CD4-positive, alpha-beta T cell (primary cell): Measurements from ENCODE around the gene OXT. TPM values are rescaled to one million over a fixed set of nuclear protein-coding genes. Genes with fewer than 3 reads are reported as not detected.
A peak's percentile ranks its signal among the peaks of the same experiment; 100 is the strongest.

Source experiments
- ATAC-seq: fragments of 200-7000 bp; cut with Tn5 transposase; one replicate; pipeline ENCODE4 v1.10.0; 2022; ENCODE audit warnings: mild to moderate bottlenecking; ENCODE audit not compliant: poor library complexity
- CTCF ChIA-PET: fragments of 350-600 bp; sonication (Branson Sonifier 250); formaldehyde crosslinking; loops from one replicate; lab custom pipeline; 2021; ENCODE audit warnings: antibody characterized with exemption, inconsistent platforms; lab: Charles Lee
- POLR2A ChIA-PET: fragments of 350-600 bp; sonication (Branson Sonifier 250); formaldehyde crosslinking; loops from one replicate; lab custom pipeline; 2021; ENCODE audit warnings: antibody characterized with exemption, inconsistent platforms; lab: Charles Lee
- DNase-seq, 14 experiments: peaks; one replicate each; pipeline ENCODE4 v3.0.0-alpha.2; 2013 to 2020; ENCODE audit warnings: mixed read lengths in 2 of 14
- H3K27ac ChIP-seq, 2 donors: one replicate each; pipeline versions ENCODE4 v1.5.1 to v1.7.0; 2013; ENCODE audit warnings: low read length in 2 of 2, low read depth in 1 of 2, mild to moderate bottlenecking in 1 of 2
- H3K27me3 ChIP-seq, 2 experiments: 1 replicate in 1 of 2; 2 replicates in 1 of 2; pipeline versions ENCODE4 v1.6.1 to v1.7.0; 2013; ENCODE audit warnings: low read length in 2 of 2, control low read depth in 1 of 2, mild to moderate bottlenecking in 1 of 2, moderate library complexity in 1 of 2; ENCODE audit not compliant: insufficient read depth in 2 of 2, control insufficient read depth in 1 of 2
- H3K36me3 ChIP-seq: one replicate; pipeline ENCODE4 v1.6.1; 2013; ENCODE audit warnings: low read length, control low read depth; ENCODE audit not compliant: insufficient read depth
- H3K4me1 ChIP-seq: one replicate; pipeline ENCODE4 v1.6.1; 2013; ENCODE audit warnings: low read length, control low read depth; ENCODE audit not compliant: insufficient read depth
- H3K4me3 ChIP-seq: one replicate; pipeline ENCODE4 v1.5.1; 2013; ENCODE audit warnings: mild to moderate bottlenecking, low read length, moderate library complexity
- H3K9me3 ChIP-seq, 2 experiments: 1 replicate in 1 of 2; 2 replicates in 1 of 2; pipeline versions ENCODE4 v1.6.1 to v1.7.0; 2013; ENCODE audit warnings: low read length in 2 of 2, mild to moderate bottlenecking in 2 of 2, control low read depth in 1 of 2, moderate library complexity in 1 of 2; ENCODE audit not compliant: control insufficient read depth in 1 of 2, insufficient read depth in 1 of 2
- H3K27ac Mint-ChIP-seq: one replicate; pipeline ENCODE4 v1.8.0; 2020; ENCODE audit warnings: mixed read lengths
- H3K27me3 Mint-ChIP-seq: one replicate; pipeline ENCODE4 v1.8.0; 2021; ENCODE audit warnings: mixed read lengths
- H3K36me3 Mint-ChIP-seq: one replicate; pipeline ENCODE4 v1.8.0; 2021; ENCODE audit warnings: low read depth, mixed read lengths
- H3K4me1 Mint-ChIP-seq: one replicate; pipeline ENCODE4 v1.8.0; 2021; ENCODE audit warnings: low read depth, mixed read lengths
- H3K4me3 Mint-ChIP-seq: one replicate; pipeline ENCODE4 v1.8.0; 2020; ENCODE audit warnings: mild to moderate bottlenecking, mixed read lengths
- H3K9me3 Mint-ChIP-seq: one replicate; pipeline ENCODE4 v1.8.0; 2020; ENCODE audit warnings: mixed read lengths
- intact Hi-C, 2 experiments: fragments of 100-400 bp; cut with DNase I in 1 of 2; cut with micrococcal nuclease in 1 of 2; formaldehyde crosslinking; loops; one replicate each; pipeline versions ENCODE4 v1.15.1 to v1.9.0; 2023 to 2025; cut with DNase I, micrococcal nuclease
- total RNA-seq, 174 experiments: library from RNA in 2 of 174; stranded (reverse) in 2 of 174; gene quantifications; one replicate each; pipeline ENCODE4 v1.2.3 and lab custom pipeline; 2021 to 2026
- TF ChIP-seq, protein P1 (sequence below): fragments of 200-600 bp; IDR thresholded peaks from one replicate; pipeline ENCODE4 v1.8.0; 2022; ENCODE audit warnings: antibody characterized with exemption, mild to moderate bottlenecking

Gene OXT
- total RNA-seq, 2 experiments from 2014 or later: 1.1 to 1.6 TPM

DNA sequence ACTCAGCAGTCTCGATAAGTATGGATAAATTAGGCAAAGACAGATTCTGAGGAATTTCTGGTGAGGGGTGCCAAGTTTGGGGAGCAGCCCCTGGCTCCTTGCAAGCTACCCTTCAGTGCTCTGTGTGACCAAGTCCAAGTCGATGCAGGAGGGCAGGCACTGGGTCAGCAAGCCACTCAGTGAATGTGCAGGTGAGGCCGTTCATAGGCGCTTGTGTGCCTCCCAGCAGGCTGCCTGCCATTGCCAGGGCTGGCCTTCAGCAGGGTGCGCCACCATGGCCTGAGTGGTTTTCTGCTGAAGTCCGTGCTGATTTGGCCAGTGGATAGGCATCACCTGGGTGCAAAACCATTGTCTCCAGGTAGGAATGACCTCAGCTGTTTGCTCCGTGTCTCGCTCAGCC is 31.3 kb upstream of the OXT start:
- H3K27me3 Mint-ChIP-seq: no peaks in the 10 kb centered on the region
- Histone ChIP-seq H3K27ac (no peak overlapping the region), H3K27me3 (no peaks in the 10 kb centered on the region), H3K4me3 (no peak overlapping the region), H3K4me1 (peaks cover 7% of the 10 kb centered on the region), H3K9me3 (no peaks in the 10 kb centered on the region), H3K36me3 (peaks cover 48% of the 10 kb centered on the region)
- CTCF ChIA-PET: no interaction called here
- no peak overlapping the region for H3K4me3 Mint-ChIP-seq
- no peak for DNase-seq
- intact Hi-C loops: loop anchor here in 1 of 2 experiments (5.0 to 10.0 kb wide), 3 partner anchors 165 to 198 kb away; partner anchors contain the start of genes DDRGK1, ITPA, PCED1A and PTPRA
- H3K27ac Mint-ChIP-seq: no peak overlapping the region
- TF ChIP-seq, protein P1, sequence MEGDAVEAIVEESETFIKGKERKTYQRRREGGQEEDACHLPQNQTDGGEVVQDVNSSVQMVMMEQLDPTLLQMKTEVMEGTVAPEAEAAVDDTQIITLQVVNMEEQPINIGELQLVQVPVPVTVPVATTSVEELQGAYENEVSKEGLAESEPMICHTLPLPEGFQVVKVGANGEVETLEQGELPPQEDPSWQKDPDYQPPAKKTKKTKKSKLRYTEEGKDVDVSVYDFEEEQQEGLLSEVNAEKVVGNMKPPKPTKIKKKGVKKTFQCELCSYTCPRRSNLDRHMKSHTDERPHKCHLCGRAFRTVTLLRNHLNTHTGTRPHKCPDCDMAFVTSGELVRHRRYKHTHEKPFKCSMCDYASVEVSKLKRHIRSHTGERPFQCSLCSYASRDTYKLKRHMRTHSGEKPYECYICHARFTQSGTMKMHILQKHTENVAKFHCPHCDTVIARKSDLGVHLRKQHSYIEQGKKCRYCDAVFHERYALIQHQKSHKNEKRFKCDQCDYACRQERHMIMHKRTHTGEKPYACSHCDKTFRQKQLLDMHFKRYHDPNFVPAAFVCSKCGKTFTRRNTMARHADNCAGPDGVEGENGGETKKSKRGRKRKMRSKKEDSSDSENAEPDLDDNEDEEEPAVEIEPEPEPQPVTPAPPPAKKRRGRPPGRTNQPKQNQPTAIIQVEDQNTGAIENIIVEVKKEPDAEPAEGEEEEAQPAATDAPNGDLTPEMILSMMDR: no peak
- H3K4me1 Mint-ChIP-seq: peaks cover 3% of the 10 kb centered on the region
- H3K9me3 Mint-ChIP-seq: no peaks in the 10 kb centered on the region
- peaks cover 64% of the 10 kb centered on the region for H3K36me3 Mint-ChIP-seq
- no peak for ATAC-seq
- POLR2A ChIA-PET: no interaction called here

DNA sequence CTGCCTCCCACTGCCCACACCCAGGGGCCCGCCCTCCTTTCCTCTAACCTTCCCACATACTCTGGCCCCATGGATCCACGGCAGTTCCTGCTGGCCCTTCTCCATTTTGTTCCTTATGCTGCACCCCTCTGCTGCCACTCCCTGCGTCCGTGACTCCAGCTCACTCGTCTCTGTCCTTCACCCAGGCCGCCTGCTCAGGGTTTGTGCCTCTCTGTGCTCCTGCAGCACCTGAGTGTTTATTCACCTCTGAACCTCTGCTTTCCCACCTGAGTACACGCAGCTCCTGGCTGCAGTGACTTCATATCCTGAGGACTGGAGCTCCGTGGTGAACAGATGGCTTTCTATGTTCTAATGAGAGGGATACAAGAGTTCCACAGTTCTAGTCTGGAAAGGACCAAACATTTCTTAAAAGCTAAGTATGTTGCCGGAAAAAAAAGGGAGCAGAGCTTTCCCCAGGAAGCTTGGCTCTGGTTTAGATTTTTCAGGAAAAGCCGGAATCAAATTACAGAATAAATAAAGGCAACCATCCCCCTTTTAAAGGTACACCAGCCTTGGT is 29.5 kb upstream of the OXT start:
- peaks cover 12% of the 10 kb centered on the region for H3K4me1 Mint-ChIP-seq
- TF ChIP-seq, protein P1: no peak
- POLR2A ChIA-PET: no interaction called here

DNA sequence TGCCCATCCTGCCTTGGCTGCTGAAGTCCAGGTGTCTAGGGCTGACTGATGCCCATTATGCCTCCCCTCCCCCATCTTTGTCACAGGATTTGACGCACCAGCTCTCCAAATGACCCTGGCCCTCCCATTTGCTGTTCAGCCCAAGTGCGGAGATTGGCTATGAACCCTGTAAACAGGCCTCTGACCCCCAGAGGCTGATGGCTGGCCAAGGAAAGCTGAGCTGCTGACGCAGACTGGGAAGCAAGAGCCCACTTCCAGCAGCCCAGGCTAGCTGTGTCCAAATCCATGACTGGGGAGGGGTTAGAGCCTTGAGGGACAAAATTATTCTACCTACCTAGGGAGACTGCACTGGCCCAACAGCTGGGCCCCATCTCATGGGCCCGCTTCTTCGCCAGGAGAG is 28.8 kb upstream of the OXT start:
- no peak overlapping the region for H3K27ac Mint-ChIP-seq
- CTCF ChIA-PET: no interaction called here

More for the DNA sequence above, 29.5 kb upstream of the OXT start:
- H3K36me3 ChIP-seq: peaks cover 30% of the 10 kb centered on the region
- no peaks in the 10 kb centered on the region for H3K27me3 Mint-ChIP-seq
- no peaks in the 10 kb centered on the region for H3K27me3 ChIP-seq
- ATAC-seq: no peak
- intact Hi-C loops: loop anchor here in 1 of 2 experiments (5.0 to 10.0 kb wide), 3 partner anchors 163 to 200 kb away; partner anchors contain the start of genes DDRGK1, ITPA, PCED1A and PTPRA
- H3K27ac ChIP-seq: peak overlapping the region in 1 of 2 donors; percentile 11
- H3K4me3 Mint-ChIP-seq: no peak overlapping the region
- no peaks in the 10 kb centered on the region for H3K9me3 ChIP-seq
- peaks cover 54% of the 10 kb centered on the region for H3K36me3 Mint-ChIP-seq
- peaks cover 16% of the 10 kb centered on the region for H3K4me1 ChIP-seq
- DNase-seq: no peak
- CTCF ChIA-PET: no interaction called here
- no peak overlapping the region for H3K4me3 ChIP-seq
- no peaks in the 10 kb centered on the region for H3K9me3 Mint-ChIP-seq
- peak overlapping the region; percentile 20 for H3K27ac Mint-ChIP-seq

More for the DNA sequence above, 28.8 kb upstream of the OXT start:
- Histone ChIP-seq H3K9me3 (no peaks in the 10 kb centered on the region), H3K4me3 (no peak overlapping the region), H3K27ac (no peak overlapping the region), H3K4me1 (peaks cover 23% of the 10 kb centered on the region), H3K36me3 (peaks cover 26% of the 10 kb centered on the region), H3K27me3 (no peaks in the 10 kb centered on the region)
- TF ChIP-seq, protein P1: no peak
- Mint-ChIP-seq H3K36me3 (peaks cover 48% of the 10 kb centered on the region), H3K4me1 (peaks cover 14% of the 10 kb centered on the region), H3K4me3 (no peak overlapping the region), H3K9me3 (no peaks in the 10 kb centered on the region), H3K27me3 (no peaks in the 10 kb centered on the region)
- intact Hi-C loops: loop anchor here in 1 of 2 experiments (5.0 to 10.0 kb wide), 3 partner anchors 162 to 200 kb away; partner anchors contain the start of genes DDRGK1, ITPA, PCED1A and PTPRA
- POLR2A ChIA-PET: no interaction called here
- no peak for DNase-seq
- no peak for ATAC-seq
